Hematopoietic multipotent progenitor cell treated with erythropoietin and hydrocortisone succinate and interleukin-3 and kit ligand, for 4 days (in vitro differentiated cells): ENCODE measurements around the gene TRIM63.
A peak's percentile ranks its signal among the peaks of the same experiment; 100 is the strongest.

Experiments used
- DNase-seq: peaks from one replicate; pipeline ENCODE4 v3.0.0-alpha.2; 2015

TRIM63 gene

GRCh38 chr1:26031611-26032220 lies 35.7 kb downstream of the TRIM63 start:
- no peak for DNase-seq

GRCh38 chr1:26031196-26031595 lies 36.2 kb downstream of the TRIM63 start:
- DNase-seq: no peak

- DNase-seq: peak; percentile 50
Observed at GRCh38 chr1:26029864-26030481, 37.5 kb downstream of the TRIM63 start.

- DNase-seq: no peak
Observed at GRCh38 chr1:26029054-26029863, 38.2 kb downstream of the TRIM63 start.

GRCh38 chr1:26028490-26028980 lies 38.9 kb downstream of the TRIM63 start:
- no peak for DNase-seq

GRCh38 chr1:26027716-26028489 lies 39.5 kb downstream of the TRIM63 start:
- peak; percentile 60 for DNase-seq

- DNase-seq: no peak
Observed at GRCh38 chr1:26025517-26025916, 41.9 kb downstream of the TRIM63 start.

- no peak for DNase-seq
Observed at GRCh38 chr1:26025060-26025459, 42.4 kb downstream of the TRIM63 start.

- DNase-seq: no peak
Observed at GRCh38 chr1:26023826-26024225, 43.6 kb downstream of the TRIM63 start.

- no peak for DNase-seq
Observed at GRCh38 chr1:26023009-26023408, 44.4 kb downstream of the TRIM63 start.

- DNase-seq: no peak
Observed at GRCh38 chr1:26022404-26022779, 45.0 kb downstream of the TRIM63 start.

GRCh38 chr1:26021647-26022403 lies 45.6 kb downstream of the TRIM63 start, which contains the start of gene EXTL1:
Gene EXTL1, plus strand, starts transcription at chr1:26021775. Its CDS starts 872 bp downstream, at chr1:26022647.
- DNase-seq: peak; percentile 25

GRCh38 chr1:26020941-26021646 lies 46.3 kb downstream of the TRIM63 start:
- no peak for DNase-seq

GRCh38 chr1:26020330-26020768 lies 47.1 kb downstream of the TRIM63 start:
- no peak for DNase-seq

GRCh38 chr1:26019641-26020315 lies 47.7 kb downstream of the TRIM63 start:
- no peak for DNase-seq

- DNase-seq: no peak
Observed at GRCh38 chr1:26017606-26018005, 49.8 kb downstream of the TRIM63 start.

- DNase-seq: no peak
Observed at GRCh38 chr1:26016953-26017545, 50.4 kb downstream of the TRIM63 start.

GRCh38 chr1:26016258-26016952 lies 51.0 kb downstream of the TRIM63 start:
- no peak for DNase-seq

GRCh38 chr1:26015358-26015757 lies 52.1 kb downstream of the TRIM63 start:
- peak; percentile 74 for DNase-seq

GRCh38 chr1:26014179-26014578 lies 53.3 kb downstream of the TRIM63 start:
- no peak for DNase-seq
